Mesothelial cell of epicardium (in vitro differentiated cells): ENCODE data around the gene TROAP. TPM values are rescaled to one million over a fixed set of nuclear protein-coding genes. Genes with fewer than 3 reads are reported as not detected.

Source experiments
- DNase-seq, 2 experiments: peaks; one replicate each; pipeline ENCODE4 v3.0.0; 2021; ENCODE audit warnings: low spot score in 2 of 2; ENCODE audit not compliant: unreplicated experiment in 2 of 2
- H3K27ac Mint-ChIP-seq: 2 replicates; pipeline ENCODE4 v1.8.0; 2021; ENCODE audit warnings: mixed read lengths
- H3K27me3 Mint-ChIP-seq: 2 replicates; pipeline ENCODE4 v1.8.0; 2021; ENCODE audit warnings: low read depth, mixed read lengths
- H3K36me3 Mint-ChIP-seq: 2 replicates; pipeline ENCODE4 v1.8.0; 2021; ENCODE audit warnings: mixed read lengths
- H3K4me1 Mint-ChIP-seq: 2 replicates; pipeline ENCODE4 v1.8.0; 2021; ENCODE audit warnings: mixed read lengths
- H3K4me3 Mint-ChIP-seq: 2 replicates; pipeline ENCODE4 v1.8.0; 2021; ENCODE audit warnings: mild to moderate bottlenecking, moderate library complexity, mixed read lengths
- H3K9me3 Mint-ChIP-seq: 2 replicates; pipeline ENCODE4 v1.8.0; 2021; ENCODE audit warnings: mixed read lengths
- CTCF ChIP-seq: fragments of 200-600 bp; sonication (generic); IDR thresholded peaks from one replicate; pipeline ENCODE4 v1.5.0; 2021; ENCODE audit warnings: antibody characterized with exemption; ENCODE audit not compliant: unreplicated experiment
- total RNA-seq: library from RNA; stranded (reverse); gene quantifications from 3 replicates; pipeline ENCODE4 v1.2.1, GENCODE V29; 2021

TROAP gene
- total RNA-seq, 1 donor from 2014 or later = 30.8 TPM

GRCh38 chr12:49294086-49294803 lies 28.8 kb upstream of the TROAP start:
- Mint-ChIP-seq H3K4me3 (no peak overlapping the region), H3K27me3 (peaks cover 83% of the 10 kb centered on the region), H3K36me3 (no peaks in the 10 kb centered on the region), H3K4me1 (peaks cover 8% of the 10 kb centered on the region), H3K27ac (no peak overlapping the region), H3K9me3 (no peaks in the 10 kb centered on the region)
- no peak for TF ChIP-seq CTCF
- DNase-seq = no peak

DNA sequence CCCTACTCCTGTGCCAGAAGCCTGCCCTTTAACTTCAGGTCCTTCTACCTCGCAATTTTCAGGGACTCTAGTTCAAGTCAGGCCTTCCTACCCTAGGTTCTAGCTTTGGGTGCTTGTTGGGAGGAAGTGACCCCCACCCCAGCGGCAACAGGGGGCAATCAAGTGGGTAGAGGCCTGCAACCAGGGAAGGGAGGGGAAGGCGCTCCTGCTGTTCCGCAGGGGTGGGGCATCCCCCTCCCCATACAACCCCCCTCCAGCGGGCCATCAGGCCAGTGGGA lies 28.3 kb upstream of the TROAP start:
- Mint-ChIP-seq H3K27ac (no peak overlapping the region), H3K4me1 (peaks cover 8% of the 10 kb centered on the region), H3K27me3 (peaks cover 87% of the 10 kb centered on the region), H3K4me3 (no peak overlapping the region), H3K36me3 (no peaks in the 10 kb centered on the region), H3K9me3 (no peaks in the 10 kb centered on the region)
- no peak for TF ChIP-seq CTCF
- DNase-seq = no peak

GRCh38 chr12:49295082-49295936 lies 27.7 kb upstream of the TROAP start, which contains the start of gene PRPH:
Gene PRPH (plus strand): TSS chr12:49295147. CDS start chr12:49295201, 54 bp downstream.
- Mint-ChIP-seq H3K27ac (no peak within 1 kb of the TSS), H3K27me3 (peaks cover 87% of the 10 kb centered on the region), H3K4me3 (peak within 1 kb of the TSS; percentile 13), H3K9me3 (no peaks in the 10 kb centered on the region), H3K4me1 (peaks cover 8% of the 10 kb centered on the region), H3K36me3 (no peaks in the 10 kb centered on the region)
- peak; percentile 32 to 46 for DNase-seq
- TF ChIP-seq CTCF = no peak

DNA sequence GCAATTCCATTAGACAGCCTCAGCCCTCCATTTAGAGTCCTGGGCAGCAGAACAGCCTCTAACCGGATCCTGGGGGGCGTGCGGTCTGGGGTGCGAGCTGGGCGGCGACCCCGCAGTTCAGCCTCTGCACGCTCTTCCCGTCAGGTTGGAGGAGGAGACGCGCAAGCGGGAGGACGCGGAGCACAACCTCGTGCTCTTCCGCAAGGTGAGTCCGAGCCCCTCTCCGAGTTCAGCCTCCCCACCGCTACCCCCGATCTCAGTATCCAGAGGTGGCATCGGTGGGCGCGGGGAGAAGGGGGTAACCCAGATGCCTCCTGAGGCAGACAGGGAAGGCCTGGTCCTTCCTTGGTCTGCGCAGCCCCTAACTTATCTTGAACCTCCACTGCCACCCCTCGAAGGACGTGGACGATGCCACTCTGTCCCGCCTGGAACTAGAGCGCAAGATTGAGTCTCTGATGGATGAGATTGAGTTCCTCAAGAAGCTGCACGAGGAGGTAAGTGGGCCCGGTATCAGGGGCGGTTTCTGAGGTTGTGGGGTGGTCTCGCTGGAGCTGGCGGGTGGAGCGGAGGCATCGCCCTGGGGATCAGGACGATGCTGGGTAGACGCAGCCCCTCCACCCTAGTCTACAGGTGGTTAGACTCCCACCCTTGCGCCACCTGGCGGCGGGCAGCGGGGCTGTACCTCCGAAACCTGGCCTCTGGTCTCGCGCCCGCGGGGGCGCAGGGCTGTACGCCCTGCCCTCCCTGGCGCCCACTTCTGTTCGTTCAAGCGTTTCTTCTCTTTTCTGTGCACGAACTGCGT lies 26.8 kb upstream of the TROAP start:
- peak overlapping the region; percentile 56 for H3K4me3 Mint-ChIP-seq

More for the DNA sequence above, 26.8 kb upstream of the TROAP start:
- Mint-ChIP-seq H3K27me3 (peaks cover 88% of the 10 kb centered on the region), H3K4me1 (peaks cover 8% of the 10 kb centered on the region), H3K36me3 (no peaks in the 10 kb centered on the region), H3K9me3 (no peaks in the 10 kb centered on the region), H3K27ac (no peak overlapping the region)
- TF ChIP-seq CTCF = peak; percentile 92
- DNase-seq = peak; percentile 48 to 76
